ENCODE measurements around the gene TRAM2.

Gene TRAM2

GRCh38 chr6:52595000-52595795 is 18.3 kb upstream of the TRAM2 start:
- DNase-seq (ENCODE audit: low read depth): peak; percentile 29
- no peak for TF ChIP-seq CTCF (IDR thresholded peaks at IDR 0.05; ENCODE audit: low read depth, low read length, missing control alignments)
- H3K4me3 ChIP-seq (ENCODE audit: low read depth, low read length): no peak overlapping the region; the same call in 1 of the 2 replicates

DNA sequence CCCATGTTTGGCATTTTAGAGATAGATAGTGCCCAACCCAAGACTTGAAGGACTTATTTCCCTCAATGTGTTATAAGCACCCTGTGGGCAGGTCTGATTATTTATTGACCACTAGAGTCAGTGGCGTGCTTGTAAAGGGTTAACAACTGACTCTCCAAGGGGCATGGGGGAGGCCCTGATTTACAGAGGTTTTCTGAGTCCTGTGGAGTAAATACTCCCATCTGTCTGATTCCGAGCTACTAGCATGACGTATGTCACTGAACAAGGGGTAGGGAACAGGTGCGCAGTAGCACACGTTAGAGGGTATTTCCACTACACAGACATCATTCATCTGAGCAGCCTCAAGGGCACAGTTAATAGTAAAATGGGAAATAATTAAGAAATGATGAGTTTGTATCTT is 17.4 kb upstream of the TRAM2 start:
- no peak for TF ChIP-seq CTCF (IDR thresholded peaks at IDR 0.05; ENCODE audit: low read depth, low read length, missing control alignments)
- no peak overlapping the region for H3K4me3 ChIP-seq (ENCODE audit: low read depth, low read length)
- no peak for DNase-seq (ENCODE audit: low read depth)

DNA sequence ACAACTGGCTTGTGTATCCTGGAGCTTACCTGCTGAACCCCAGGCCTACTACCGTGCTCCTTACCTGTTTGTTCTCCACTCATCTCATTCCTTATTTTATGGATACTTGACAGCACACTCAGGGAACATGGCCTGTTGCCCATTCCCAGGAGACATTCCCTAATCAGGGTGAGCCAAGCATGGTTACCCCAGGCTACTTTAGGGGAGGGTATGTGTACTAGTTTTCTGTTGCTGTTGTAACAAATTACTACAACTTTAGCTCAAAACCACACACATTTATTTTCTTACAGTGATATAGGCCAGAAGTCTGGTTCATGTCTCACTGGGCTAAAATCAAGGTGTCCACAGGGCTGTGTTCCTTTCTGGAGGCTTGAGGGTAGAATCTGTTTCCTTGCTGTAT is 15.0 kb upstream of the TRAM2 start:
- no peak for TF ChIP-seq CTCF (IDR thresholded peaks at IDR 0.05; ENCODE audit: low read depth, low read length, missing control alignments)
- no peak for DNase-seq (ENCODE audit: low read depth)
- no peak overlapping the region for H3K4me3 ChIP-seq (ENCODE audit: low read depth, low read length)

DNA sequence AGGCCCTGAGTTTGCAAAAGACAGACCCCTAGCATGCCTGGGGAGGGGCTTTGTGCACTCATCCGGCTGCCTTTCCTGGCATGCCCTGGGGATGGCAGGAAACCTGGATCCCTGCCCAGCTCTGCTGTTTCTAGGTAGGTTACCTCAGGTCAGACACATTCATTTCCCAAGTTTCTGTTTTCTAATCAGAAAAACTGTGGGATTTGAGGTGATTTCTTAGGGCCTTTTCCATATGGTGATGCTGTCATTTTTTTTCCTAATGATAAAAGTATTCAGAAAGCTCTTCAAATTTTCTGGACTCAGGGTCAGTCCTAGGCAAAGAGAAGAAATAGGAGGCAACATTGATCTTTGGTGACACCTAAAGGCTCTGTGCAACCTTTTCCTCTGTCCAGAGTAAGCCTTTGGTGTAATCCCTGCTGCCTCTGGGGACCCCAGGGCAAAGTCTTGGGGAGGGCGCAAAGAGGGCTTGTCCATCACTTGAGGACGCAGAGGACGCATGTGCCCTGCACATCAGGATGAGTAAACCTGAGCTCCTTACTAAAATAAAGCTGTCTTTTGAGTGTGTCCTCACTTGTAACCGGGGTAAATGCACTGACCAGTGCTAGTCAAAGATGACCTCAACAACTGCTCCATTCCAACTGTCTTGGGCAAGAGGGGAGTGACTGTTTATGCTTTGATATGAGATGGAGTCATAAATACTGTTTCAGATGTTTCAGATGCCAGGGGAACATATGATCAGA is 13.5 kb upstream of the TRAM2 start:
- no peak for DNase-seq (ENCODE audit: low read depth)
- H3K4me3 ChIP-seq (ENCODE audit: low read depth, low read length): no peak overlapping the region
- TF ChIP-seq CTCF (IDR thresholded peaks at IDR 0.05; ENCODE audit: low read depth, low read length, missing control alignments): no peak

DNA sequence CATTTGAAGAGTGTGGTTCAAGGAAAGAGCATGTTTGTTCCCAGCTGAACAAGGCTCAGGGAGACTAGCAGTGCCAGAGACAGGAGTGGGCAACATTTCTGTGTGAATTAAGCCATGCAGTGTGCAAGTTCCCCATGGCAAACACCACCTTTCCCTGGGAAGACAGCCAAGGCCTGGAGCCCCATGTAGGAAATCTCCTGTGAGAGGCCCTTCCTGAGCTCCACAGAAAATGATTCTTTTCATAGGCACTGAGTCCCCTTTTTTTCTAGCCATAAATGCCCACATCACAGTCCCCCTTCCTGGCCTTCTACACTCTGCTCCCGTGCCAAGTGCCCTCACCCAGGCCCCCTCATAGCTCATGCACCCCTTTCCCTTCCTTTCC is 11.8 kb upstream of the TRAM2 start:
- TF ChIP-seq CTCF (IDR thresholded peaks at IDR 0.05; ENCODE audit: low read depth, low read length, missing control alignments): no peak
- H3K4me3 ChIP-seq (ENCODE audit: low read depth, low read length): no peak overlapping the region

DNA sequence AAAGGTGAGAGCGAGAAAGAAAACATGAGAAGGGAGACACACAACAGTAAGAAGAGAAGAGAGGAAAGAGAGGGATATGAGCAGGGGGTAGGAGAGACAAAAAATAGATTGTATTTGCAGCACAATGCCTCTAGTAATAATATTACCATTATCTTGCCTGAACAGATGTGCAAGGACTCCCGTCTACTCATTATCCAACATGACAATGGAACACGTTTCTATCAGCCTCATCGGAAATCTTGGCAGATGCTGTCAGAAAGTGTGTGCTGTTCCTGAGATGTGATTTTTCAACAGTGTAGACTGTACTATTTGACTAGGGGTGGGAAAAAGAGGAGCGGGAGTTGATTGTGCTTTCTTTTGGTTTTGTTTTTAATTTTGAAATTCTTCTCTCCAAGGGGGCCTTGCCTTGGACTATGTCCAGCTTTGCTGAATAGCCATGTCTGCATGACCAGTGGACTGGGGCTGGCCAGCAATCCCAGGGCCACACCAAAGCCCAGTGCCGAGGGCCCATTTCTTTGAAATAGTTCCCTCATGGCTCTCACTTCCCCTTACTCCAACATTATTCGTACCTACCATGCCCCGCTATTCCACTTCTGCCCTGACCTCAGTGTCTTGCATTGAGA is 11.3 kb upstream of the TRAM2 start:
- no peak for TF ChIP-seq CTCF (IDR thresholded peaks at IDR 0.05; ENCODE audit: low read depth, low read length, missing control alignments)
- H3K4me3 ChIP-seq (ENCODE audit: low read depth, low read length): no peak overlapping the region
- no peak for DNase-seq (ENCODE audit: low read depth)

More for the DNA sequence above, 11.8 kb upstream of the TRAM2 start:
- DNase-seq (ENCODE audit: low read depth): no peak
